GM19397 (cell line): ENCODE data around the gene EHF.

Experiments used
- ATAC-seq: cut with Tn5 transposase; IDR thresholded peaks from one replicate; pipeline ENCODE4 v1.9.1; 2021; ENCODE audit warnings: mild to moderate bottlenecking, moderate library complexity; ENCODE audit not compliant: unreplicated experiment

The EHF gene

DNA sequence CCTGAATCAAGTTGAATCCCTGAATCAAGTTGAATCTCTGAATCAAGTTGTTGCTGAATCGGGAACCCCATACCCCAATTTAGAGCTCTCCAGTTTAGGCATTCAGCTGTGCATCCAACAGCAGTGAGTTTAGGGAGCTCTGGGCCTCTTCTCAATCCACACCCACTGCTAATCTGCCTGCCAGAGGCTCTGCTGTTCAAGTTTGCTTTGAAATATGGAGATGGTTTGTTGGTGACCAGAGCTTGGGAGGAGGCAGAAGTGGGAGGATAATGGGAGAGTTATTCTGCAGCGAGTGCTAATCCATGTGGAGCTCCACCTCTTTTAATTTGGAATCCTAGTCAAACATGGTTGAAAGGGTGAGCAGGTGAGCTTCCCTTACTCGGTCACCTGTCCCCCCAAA lies 22.4 kb downstream of the EHF start:
- no peak for ATAC-seq

DNA sequence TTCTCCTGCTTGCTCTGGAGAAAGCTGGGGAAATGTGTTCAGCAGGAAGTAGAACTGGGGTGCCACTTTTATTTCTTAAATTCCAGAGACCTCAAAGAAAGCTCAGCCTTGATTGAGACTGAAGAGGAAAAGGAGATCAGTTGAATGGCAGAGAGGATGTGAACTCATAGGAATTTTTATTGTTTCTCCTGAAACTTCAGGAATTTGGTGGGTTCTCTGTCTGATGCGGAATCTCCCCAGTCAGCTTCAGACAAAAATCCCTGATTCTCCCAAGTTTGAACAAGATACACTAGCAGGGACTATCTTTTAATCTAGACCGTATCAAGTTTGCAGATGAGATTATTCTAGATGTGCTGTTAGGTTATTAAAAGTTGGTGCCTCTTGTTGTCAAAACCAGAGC lies 23.0 kb downstream of the EHF start:
- ATAC-seq, result no peak

DNA sequence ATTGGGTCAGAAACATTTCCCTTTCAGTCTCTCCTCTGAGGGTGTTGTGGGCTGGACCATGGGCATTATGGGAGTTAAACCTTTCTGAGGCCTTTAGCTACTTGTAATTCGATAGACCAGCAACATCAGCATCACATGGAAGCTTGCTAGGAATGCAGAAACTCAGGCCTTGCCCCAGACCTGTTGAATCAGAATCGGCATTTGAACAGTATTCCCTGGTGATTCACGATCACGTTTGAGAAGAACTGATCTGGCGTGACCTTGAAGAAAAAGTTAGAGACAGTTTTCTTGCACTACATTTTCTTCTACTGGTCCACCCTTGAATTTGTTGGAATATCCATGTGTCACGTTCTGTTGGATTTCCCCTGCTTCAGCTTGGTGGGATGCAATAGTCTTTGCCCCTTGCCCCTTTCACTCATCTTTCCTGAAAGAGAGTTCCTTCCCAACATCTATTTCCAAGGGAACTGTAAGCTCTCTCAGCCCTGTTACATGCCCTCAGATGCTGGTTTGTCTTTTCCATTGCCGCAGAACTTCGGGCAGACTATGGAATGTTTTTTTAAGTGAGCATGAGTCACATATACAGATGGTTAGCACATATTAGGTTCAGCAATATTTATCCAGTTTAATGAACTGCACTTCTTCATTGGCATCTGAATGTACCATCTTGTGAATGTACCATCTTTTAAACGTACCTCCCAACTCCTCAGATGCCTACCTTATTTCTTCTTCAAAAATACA lies 23.9 kb downstream of the EHF start:
- no peak for ATAC-seq

DNA sequence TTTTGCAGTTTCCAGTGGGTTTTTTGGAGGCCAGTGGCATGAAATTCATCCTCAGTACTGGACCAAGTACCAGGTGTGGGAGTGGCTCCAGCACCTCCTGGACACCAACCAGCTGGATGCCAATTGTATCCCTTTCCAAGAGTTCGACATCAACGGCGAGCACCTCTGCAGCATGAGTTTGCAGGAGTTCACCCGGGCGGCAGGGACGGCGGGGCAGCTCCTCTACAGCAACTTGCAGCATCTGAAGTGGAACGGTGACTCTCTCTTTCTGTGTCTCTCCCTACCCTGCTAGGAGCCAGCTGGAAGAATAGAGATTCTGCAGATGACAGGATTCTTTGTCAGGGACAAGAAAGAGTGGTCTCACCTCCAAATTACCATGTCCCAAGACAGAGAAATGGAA lies 25.5 kb downstream of the EHF start:
- no peak for ATAC-seq

DNA sequence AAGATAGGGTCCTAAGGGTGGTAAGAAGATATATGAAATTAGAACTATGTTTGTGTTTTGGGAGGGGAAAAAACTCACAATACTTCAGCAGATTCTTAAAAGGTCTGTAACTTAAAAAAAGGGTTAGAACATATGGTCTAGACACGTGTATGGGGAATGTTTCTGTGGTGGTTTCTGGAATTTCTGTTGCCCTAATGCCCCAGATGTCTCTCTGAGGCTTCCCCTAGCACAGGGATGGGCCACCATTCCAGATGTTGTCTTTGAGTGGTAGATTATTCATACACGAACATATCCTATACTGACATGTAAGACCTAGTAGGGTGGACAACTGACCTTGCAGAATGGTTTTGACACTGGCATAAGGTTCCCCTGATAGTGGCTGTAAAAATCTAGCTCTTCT lies 26.2 kb downstream of the EHF start:
- no peak for ATAC-seq

DNA sequence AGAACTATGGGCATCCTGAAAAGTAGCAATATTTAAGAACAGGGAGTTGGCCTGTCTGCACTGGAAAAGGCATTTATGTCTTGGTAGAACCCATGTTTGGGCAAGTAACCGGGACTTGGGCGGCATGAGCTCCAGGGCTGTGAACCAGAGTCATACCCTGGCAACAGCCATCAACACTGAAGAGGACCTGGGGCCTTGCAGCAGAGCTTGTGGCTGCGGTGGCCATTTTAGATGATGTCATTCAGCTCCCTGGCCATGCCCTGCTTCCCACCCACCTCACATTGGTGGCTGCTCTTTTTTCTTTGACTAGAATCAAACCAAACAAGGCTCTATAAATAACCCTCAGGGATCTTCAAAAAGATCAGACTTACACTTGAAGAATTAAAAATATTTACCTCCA lies 26.6 kb downstream of the EHF start:
- ATAC-seq, result no peak

DNA sequence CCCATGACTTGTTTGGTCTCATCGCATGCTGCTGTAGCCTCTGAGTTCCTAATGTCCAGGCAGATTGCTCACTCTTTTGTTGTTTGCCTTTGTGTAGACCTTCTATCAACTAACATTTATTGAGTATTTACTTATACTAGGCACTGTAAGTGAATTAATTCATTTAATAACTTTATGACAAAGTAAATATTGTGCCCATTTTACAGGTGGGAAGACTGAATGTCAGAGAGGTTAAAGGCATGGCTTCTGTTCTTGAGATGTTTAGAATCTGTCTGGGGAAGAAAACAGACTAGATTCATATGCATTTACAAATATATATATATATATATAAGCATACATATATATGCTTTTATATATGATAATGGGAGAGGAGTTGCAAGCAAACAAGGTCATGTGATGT lies 27.1 kb downstream of the EHF start:
- no peak for ATAC-seq

DNA sequence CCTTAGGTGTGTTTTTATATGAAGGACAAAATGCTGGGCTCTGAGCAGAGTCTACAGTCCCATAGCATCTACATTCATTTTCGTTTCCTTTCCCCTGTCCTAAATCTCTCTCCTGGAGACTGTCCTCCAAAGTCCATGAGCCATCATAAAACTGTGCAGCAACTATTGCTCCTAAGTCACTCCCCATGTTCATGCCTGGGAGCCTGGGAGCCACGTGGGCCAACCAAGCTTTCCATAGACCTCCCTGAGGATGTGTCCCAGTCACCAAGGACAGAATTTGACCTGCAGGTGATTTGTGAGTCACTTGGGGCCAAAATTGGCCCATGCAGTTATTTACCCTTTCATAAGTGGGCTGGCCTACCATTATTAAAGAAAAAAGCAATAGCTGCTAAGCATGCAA lies 28.7 kb downstream of the EHF start:
- ATAC-seq, result no peak

DNA sequence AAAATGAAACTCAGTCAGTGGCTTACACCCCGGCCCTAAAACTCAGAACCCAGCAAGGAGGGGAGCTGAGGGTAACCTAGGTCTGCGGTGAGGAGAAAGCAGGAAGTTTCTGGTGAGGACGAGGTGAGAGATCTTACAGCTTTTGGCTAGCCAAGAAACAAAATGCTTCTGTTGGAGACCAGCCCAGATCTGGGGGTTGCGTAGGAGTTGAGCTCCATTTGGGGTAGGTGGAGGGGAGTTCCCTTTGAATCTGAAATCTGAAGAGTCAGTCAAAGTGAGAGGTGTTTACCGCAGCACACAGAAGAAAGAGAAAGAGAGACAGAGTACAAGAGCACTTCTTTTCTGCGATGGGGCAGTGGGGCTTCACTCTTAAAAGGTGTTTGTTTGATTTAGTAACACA lies 29.6 kb downstream of the EHF start:
- peak; percentile 83 for ATAC-seq

DNA sequence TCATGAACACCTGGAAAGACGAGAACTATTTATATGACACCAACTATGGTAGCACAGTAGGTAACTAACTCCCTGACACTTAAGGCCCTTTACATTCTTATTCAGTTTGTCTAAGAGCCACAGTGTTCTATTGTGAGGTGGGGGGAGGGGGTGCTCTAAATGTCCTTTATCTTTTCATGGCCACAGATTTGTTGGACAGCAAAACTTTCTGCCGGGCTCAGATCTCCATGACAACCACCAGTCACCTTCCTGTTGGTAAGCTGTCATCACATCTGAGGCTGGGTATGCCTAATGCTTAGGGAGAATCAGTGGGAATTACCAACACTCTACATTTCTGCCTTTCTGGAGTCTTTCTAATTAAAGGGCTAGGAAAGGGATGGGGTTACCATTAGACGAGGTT lies 30.7 kb downstream of the EHF start:
- ATAC-seq, result no peak

DNA sequence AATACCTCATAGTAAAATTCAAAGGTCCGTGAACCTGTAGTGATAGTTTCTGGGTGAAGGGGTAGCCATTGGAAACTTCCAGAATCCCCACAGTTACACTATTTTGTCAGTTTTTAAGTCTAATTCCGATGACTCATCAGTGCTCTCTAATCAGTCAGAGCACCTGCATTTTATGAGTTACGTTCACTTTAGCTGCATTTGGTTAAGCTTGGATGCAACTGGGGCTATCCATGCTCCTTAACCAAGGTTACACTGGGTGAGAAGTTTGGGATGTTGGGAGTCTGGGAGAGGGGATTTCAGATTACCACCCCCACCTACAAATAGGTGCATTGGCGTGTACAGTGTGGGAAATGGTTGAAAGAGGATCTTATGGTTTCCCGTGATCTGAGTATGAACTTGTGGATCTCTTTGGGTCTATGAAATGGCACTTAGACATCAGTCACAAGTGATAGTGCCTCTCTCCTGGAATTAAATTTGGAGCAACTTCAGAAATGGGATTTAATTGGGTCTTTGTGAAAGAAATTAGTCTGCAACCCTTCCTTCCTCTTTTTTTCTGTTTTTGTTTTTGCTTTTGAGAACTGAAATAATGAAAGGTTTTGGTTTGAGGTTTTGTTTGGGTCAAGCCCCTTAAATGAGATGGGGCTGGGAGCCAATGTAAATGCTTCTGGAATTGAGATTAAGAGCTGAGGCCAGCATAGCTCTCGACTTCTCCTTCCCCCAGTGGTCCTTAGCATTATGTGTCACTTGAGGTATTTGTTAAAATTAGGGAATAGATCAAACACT lies 31.5 kb downstream of the EHF start:
- no peak for ATAC-seq

DNA sequence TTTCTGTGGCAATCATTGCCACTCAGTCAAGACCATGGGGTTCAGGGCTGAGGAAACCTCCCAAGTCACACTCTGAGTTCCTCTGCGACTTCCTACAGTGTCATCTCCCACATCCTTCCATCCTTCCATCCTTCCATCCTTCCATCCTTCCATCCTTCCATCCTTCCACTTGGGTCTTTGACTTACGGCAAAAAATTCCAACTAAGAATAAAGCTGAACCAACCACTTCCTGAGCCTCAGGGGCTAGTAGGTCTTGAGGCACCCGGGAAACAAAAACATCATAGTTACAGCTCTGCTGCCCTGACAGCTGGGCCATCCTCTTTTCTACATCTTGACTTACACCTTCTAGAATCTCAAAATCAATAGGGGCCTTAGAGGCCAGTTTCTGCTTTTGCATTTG lies 32.1 kb downstream of the EHF start:
- no peak for ATAC-seq

DNA sequence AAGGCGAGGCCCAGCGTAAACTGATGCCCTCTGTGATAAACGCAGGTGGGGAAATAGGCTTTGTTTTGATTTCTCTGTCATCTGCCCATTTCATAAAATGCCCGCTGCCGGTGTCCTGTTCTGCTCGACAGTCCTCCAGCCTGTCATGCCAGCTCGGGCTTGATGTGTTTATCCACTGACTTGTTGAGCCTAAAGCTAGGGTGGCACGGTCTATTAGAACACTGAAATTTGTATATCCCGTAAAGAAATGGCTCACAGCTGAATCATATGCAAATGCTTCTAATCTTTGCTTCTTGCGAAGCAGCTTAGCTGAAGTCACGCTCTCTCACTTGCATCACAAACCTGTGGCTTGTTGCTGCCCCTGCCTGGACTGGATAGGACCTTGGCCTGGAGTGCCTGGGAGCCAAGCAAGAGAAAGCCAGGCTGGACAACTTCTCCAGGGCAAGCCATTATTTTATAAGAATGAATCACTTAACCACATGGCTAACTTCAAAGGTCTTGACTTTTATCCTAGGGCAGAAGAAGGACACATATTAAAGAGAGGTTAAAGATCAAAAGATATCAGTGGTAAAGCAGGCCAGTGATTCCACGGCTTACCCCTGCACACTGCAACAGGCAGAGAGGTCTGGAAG lies 33.1 kb downstream of the EHF start:
- ATAC-seq, result no peak

DNA sequence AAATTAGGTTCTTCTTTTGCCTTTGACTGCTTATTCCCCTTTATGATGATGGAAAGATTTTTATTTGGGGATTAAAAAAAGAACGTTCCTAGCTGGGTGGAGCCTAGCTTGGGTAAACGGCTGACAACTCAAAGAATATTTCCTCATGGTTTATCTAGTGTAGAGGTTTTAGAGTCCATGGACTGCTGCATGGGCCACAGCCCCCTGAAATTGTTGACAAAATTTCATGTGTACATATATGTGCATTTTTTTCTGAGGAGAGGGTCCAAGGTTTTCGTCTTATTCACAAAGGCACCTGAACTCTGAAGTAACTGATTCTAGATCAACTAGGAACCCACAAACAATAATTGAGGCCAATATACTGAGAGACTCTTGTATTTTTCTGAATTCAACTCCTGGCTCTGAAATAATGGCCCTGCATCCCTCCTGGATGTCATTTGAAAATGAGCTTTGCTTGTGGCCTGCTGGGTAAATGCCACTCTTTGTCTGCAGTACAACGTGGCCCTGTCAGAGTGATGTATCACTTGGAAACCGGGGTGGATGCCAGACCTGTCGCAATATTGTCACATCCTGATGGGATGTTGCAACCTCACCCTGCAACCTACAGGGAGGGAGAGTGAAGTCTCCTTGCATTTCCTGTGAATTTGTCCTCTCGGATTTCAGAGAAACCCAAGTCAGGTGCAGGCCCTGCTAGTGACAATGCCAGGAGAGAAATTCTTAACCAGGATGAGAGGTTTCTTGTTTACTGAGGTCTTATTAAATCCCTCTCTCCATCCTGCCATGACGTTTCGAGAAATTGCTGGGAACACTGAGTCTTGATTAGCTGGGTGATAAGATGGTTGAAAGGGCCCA lies 33.8 kb downstream of the EHF start:
- ATAC-seq, result no peak

DNA sequence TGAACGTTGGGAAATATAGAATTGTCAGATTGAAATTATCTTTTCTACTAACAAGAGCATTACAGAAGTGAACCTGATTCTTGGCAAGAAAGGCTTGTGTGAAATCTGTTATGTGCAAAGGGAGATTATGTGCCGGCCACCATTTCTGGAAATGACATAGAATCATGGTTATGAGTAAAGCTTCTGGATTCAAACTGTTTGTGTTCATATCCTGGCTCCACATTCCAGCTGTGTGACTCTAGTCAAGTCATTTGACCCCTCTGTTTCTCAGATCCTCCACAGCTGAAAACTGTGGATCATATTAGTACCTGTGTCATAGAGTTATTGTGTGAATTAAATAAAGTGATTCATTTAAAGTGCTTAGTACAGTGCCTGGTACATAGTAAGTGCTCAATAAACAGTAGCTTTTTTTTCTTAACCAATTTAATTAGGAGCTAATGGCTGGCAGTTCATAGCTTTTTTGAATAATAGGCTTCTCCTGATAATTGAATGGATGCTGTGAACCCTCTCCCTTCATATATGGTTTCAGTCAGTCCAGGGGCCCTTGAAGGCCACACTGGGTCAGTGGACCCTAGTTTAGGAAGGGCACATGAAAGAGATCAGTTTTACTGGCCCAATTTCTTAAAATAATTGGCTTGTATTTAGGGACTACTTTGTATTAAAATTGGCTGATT lies 34.6 kb downstream of the EHF start:
- ATAC-seq, result no peak

DNA sequence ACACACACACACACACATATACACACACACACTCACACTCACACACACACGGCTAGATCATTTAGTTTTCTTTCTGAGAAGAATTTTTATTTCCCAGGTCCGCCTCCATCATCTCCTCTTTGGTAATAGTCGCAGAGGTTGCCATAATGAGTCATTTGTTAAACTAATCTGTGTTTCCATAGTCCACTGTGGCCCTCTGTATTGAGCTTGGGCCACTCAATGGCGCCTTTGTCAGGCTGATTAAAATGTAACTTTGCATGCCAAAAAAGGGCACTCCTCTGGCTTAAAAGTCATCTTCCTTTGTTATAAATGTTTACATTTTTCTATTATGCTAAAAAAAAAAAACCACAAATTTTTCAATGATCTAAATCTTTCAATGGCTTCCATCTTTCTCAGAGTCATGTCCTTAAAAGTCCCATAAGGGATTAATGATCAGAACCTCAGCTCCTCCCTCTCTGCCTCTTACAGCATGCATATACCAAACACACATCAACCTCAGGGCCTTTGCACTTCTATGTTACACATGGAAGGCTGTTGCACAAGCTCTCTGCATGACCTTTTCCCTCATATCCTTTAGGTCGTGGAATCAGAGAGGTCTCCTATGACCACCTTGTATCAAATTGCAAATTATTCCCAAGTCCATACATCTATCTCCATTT lies 35.3 kb downstream of the EHF start:
- no peak for ATAC-seq

DNA sequence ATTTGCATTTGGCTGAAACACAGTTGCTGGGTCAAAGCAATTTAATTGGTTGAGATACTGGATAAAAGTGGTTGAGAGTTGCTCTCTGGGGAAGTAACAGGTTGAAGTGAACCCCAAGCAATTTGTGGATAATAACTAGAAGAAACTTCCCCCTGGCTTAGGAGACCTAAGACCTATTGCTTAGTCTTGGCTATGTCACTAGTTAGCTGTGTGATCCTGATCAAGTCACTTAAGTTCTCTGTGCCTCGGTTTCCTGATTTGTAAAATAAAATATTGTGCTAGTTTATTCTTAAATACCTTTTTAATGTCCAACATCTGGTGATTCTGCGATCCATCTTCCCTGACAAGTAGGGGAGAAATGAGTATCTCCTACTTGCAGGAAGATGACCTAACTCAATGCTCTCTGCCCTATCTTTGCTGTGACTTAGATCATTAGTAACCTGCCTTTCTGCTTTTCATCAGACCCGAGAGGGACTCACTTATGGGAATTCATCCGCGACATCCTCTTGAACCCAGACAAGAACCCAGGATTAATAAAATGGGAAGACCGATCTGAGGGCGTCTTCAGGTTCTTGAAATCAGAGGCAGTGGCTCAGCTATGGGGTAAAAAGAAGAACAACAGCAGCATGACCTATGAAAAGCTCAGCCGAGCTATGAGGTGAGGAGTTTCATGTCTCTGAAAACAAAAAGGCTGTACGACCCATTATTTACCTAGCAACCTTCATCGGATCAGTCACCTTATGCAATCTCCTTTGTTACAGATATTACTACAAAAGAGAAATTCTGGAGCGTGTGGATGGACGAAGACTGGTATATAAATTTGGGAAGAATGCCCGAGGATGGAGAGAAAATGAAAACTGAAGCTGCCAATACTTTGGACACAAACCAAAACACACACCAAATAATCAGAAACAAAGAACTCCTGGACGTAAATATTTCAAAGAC lies 37.5 kb downstream of the EHF start:
- no peak for ATAC-seq

DNA sequence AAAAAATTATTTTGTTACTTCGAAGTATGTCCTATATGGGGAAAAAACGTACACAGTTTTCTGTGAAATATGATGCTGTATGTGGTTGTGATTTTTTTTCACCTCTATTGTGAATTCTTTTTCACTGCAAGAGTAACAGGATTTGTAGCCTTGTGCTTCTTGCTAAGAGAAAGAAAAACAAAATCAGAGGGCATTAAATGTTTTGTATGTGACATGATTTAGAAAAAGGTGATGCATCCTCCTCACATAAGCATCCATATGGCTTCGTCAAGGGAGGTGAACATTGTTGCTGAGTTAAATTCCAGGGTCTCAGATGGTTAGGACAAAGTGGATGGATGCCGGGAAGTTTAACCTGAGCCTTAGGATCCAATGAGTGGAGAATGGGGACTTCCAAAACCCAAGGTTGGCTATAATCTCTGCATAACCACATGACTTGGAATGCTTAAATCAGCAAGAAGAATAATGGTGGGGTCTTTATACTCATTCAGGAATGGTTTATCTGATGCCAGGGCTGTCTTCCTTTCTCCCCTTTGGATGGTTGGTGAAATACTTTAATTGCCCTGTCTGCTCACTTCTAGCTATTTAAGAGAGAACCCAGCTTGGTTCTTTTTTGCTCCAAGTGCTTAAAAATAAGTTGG lies 38.3 kb downstream of the EHF start:
- no peak for ATAC-seq
